MCF 10A (cell line): ENCODE results near the gene AP1M2. TPM values are rescaled to one million over a fixed set of nuclear protein-coding genes. Genes with fewer than 3 reads are reported as not detected.

Source experiments
- BruUV-seq: library from RNA; stranded (reverse); fragments of 400-500 nt; replicated peaks from 2 replicates; lab custom pipeline; 2021; lab: Mats Ljungman, UMichigan
- CTCF ChIA-PET: fragments of 300-600 bp; sonication (Branson Sonifier 250); formaldehyde crosslinking; extraction: SDS; loops from one replicate; lab custom pipeline; 2021; ENCODE audit warnings: antibody characterized with exemption, inconsistent platforms; lab: Yijun Ruan, JAX
- POLR2A ChIA-PET: fragments of 300-600, 350-650 bp; sonication (Branson Sonifier 250); formaldehyde crosslinking; extraction: SDS; loops from one replicate; lab custom pipeline; 2020; ENCODE audit warnings: antibody characterized with exemption, inconsistent platforms; lab: Yijun Ruan, JAX
- DNase-seq: peaks from one replicate; pipeline ENCODE4 v3.0.0-alpha.2; 2018; ENCODE audit not compliant: unreplicated experiment
- H3K27ac Mint-ChIP-seq: one replicate; pipeline ENCODE4 v1.8.0; 2022; ENCODE audit warnings: mild to moderate bottlenecking, low read depth, mixed read lengths; ENCODE audit not compliant: unreplicated experiment
- H3K27me3 Mint-ChIP-seq: one replicate; pipeline ENCODE4 v1.8.0; 2022; ENCODE audit warnings: mixed read lengths; ENCODE audit not compliant: insufficient read depth, unreplicated experiment
- H3K36me3 Mint-ChIP-seq: one replicate; pipeline ENCODE4 v1.8.0; 2022; ENCODE audit warnings: mild to moderate bottlenecking, moderate library complexity, mixed read lengths; ENCODE audit not compliant: insufficient read depth, unreplicated experiment
- H3K4me1 Mint-ChIP-seq: one replicate; pipeline ENCODE4 v1.8.0; 2022; ENCODE audit warnings: mixed read lengths; ENCODE audit not compliant: insufficient read depth, unreplicated experiment
- H3K4me3 Mint-ChIP-seq: one replicate; pipeline ENCODE4 v1.8.0; 2022; ENCODE audit warnings: mild to moderate bottlenecking, moderate library complexity, mixed read lengths; ENCODE audit not compliant: unreplicated experiment
- H3K9me3 Mint-ChIP-seq: one replicate; pipeline ENCODE4 v1.8.0; 2022; ENCODE audit warnings: mixed read lengths; ENCODE audit not compliant: unreplicated experiment
- intact Hi-C: fragments of 100-400 bp; cut with micrococcal nuclease; formaldehyde crosslinking; loops from 2 replicates; pipeline ENCODE4 v1.14.1; 2022
- total RNA-seq: library from RNA; stranded (reverse); gene quantifications from 2 replicates; pipeline ENCODE4 v1.2.3, GENCODE V29; 2022
- TF ChIP-seq, protein P1 (sequence below): fragments of 200-600 bp; IDR thresholded peaks from one replicate; pipeline ENCODE4 v1.8.0; 2022; ENCODE audit warnings: antibody characterized with exemption, mild to moderate bottlenecking; ENCODE audit not compliant: unreplicated experiment

The AP1M2 gene
- total RNA-seq, 1 experiment from 2014 or later = 6.1 TPM

DNA sequence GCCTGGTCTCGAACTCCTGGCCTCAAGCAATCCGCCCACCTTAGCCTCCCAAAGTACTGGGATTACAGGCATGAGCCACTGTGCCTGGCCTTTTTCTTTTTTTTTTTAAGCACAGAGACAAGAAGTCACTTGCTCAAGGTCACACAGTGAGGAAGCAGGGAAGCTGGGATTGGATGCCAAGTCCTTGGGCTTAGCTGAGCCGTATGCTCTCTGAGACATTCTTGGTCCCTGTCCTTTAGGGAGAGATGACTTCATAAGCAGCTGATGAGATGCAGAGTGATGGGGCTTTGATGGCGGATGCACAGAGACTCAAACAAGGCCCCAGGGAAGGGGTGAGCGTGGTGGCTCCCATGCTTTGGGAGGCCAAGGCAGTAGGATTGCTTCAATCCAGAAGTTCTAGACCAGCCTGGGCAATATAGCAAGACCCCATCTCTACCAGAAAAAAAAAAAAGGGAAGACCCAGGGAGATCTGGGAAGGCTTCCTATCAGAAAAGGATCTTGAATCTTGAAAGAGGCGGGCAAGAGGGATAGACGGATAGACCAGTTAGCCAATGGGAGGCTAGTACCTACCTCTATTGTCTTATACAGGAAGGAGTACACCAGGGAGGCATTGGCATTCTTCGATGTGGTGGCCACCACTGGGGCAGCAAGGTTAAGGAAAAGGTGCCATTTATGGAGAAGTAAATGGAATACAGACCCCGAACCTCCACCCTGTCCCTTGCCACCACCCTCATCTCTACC lies 3.9 kb downstream of the AP1M2 start:
- CTCF ChIA-PET = interaction anchor here (0.5 to 9.3 kb wide), 6 partner anchors 12 to 83 kb away, joined by 3 to 248 read pairs (median 8); no protein-coding TSS in a partner anchor
- H3K9me3 Mint-ChIP-seq = peaks cover 7% of the 10 kb centered on the region

DNA sequence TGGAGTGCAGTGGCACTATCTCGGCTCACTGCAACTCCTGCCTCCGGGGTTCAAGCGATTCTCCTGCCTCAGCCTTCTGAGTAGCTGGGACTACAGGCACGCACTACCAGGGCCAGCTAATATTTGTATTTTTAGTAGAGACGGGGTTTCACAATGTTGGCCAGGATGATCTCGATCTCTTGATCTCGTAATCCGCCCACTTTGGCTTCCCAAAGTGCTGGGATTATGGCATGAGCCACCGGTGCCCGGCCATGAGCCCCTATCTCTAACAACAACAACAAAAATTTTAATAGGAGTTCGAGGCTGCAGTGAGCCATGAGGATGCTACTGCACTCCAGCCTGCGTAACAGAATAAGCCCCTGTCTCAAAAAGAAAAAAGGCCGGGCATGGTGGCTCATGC lies 5.0 kb downstream of the AP1M2 start:
- intact Hi-C loops = no loop called here
- POLR2A ChIA-PET = interaction anchor here (0.7 to 1.3 kb wide), 4 partner anchors 13 to 1035 kb away, joined by 3 read pairs; no protein-coding TSS in a partner anchor
- H3K4me3 Mint-ChIP-seq = no peak overlapping the region
- CTCF ChIA-PET = interaction anchor here (0.6 to 9.3 kb wide), 34 partner anchors 7 to 454 kb away, joined by 3 to 248 read pairs (median 8); partner anchors contain the start of gene QTRT1
- peaks cover 7% of the 10 kb centered on the region for H3K27me3 Mint-ChIP-seq
- H3K9me3 Mint-ChIP-seq = no peaks in the 10 kb centered on the region
- H3K36me3 Mint-ChIP-seq = peaks cover 10% of the 10 kb centered on the region
- TF ChIP-seq, protein P1, sequence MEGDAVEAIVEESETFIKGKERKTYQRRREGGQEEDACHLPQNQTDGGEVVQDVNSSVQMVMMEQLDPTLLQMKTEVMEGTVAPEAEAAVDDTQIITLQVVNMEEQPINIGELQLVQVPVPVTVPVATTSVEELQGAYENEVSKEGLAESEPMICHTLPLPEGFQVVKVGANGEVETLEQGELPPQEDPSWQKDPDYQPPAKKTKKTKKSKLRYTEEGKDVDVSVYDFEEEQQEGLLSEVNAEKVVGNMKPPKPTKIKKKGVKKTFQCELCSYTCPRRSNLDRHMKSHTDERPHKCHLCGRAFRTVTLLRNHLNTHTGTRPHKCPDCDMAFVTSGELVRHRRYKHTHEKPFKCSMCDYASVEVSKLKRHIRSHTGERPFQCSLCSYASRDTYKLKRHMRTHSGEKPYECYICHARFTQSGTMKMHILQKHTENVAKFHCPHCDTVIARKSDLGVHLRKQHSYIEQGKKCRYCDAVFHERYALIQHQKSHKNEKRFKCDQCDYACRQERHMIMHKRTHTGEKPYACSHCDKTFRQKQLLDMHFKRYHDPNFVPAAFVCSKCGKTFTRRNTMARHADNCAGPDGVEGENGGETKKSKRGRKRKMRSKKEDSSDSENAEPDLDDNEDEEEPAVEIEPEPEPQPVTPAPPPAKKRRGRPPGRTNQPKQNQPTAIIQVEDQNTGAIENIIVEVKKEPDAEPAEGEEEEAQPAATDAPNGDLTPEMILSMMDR = no peak
- H3K4me1 Mint-ChIP-seq = no peaks in the 10 kb centered on the region
- no peak overlapping the region for H3K27ac Mint-ChIP-seq
- no TSS peak for BruUV-seq
- no peak for DNase-seq

More for the DNA sequence above, 3.9 kb downstream of the AP1M2 start:
- Mint-ChIP-seq H3K27me3 (peaks cover 18% of the 10 kb centered on the region), H3K4me3 (no peak overlapping the region), H3K36me3 (peaks cover 6% of the 10 kb centered on the region), H3K4me1 (peaks cover 7% of the 10 kb centered on the region), H3K27ac (no peak overlapping the region)
- no peak for DNase-seq
- TF ChIP-seq, protein P1 = no peak
- intact Hi-C loops = no loop called here
- POLR2A ChIA-PET = no interaction called here
- BruUV-seq = no TSS peak

DNA sequence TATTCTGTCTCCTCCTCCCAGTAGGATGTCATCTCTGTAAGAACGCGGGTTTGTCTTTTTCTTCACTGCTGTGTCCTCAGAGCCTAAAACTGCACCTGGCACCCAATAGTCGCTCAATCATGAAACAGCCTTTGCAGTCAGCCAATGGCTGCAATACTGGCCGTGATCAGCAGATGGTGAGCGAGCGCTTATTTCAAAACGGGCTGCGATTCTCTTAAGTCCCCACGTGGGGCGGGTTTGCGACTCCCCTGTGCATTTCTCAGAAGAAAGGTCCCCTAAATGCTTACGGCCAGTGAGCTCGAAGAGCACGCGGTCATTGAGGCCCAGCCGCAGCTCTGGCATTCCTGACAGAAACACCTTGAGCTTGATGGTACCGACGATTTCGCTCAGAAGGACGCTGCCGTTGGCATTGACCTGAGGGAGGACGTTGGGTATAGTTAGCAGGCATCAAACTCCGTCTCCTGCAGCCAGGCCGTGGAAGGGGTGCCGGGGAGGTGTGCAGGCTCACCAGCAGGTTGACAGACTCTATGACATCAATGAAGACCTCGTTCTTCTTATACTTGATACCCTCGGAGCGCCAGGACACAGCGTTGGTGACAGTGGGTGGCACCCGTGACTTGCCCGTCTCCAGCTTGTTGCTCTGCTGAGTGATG lies 6.0 kb downstream of the AP1M2 start:
- Mint-ChIP-seq H3K36me3 (peaks cover 10% of the 10 kb centered on the region), H3K4me1 (no peaks in the 10 kb centered on the region), H3K9me3 (no peaks in the 10 kb centered on the region), H3K4me3 (no peak overlapping the region), H3K27me3 (no peaks in the 10 kb centered on the region), H3K27ac (no peak overlapping the region)
- DNase-seq = peak; percentile 89
- BruUV-seq = no TSS peak
- ChIA-PET POLR2A (interaction anchor here (0.6 to 1.5 kb wide), 5 partner anchors 15 to 112 kb away, joined by 3 to 6 read pairs (median 3); no protein-coding TSS in a partner anchor), CTCF (interaction anchor here (0.5 to 9.3 kb wide), 55 partner anchors 8 to 576 kb away, joined by 3 to 248 read pairs (median 4); partner anchors contain the start of genes QTRT1 and TMED1)
- TF ChIP-seq, protein P1 = peak; percentile 98
- intact Hi-C loops = loop anchor here (1.0 kb wide), 2 partner anchors 63 to 118 kb away; no protein-coding TSS in a partner anchor

DNA sequence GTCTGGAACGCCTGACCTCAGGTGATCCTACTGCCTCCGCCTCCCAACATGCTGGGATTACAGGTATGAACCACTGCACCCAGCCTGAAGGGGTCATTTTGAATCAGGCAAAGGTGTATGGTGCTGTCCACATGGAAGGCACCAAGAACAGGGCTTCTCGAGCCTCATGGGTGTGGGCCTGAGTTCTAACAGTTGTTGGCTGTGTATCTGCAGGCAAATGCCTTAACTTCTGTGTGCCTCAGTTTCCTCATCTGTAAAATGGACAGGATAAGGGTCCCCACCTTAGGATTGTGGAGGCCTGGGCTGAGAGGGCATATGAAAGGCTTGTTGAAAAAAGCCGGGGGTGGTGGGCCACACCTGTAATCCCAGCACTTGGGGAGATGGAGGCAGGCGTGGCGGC lies 9.2 kb downstream of the AP1M2 start:
- POLR2A ChIA-PET = no interaction called here
- Mint-ChIP-seq H3K27me3 (no peaks in the 10 kb centered on the region), H3K27ac (no peak overlapping the region), H3K9me3 (no peaks in the 10 kb centered on the region), H3K4me1 (no peaks in the 10 kb centered on the region), H3K4me3 (no peak overlapping the region), H3K36me3 (peaks cover 10% of the 10 kb centered on the region)
- TF ChIP-seq, protein P1 = no peak
- intact Hi-C loops = no loop called here
- CTCF ChIA-PET = interaction anchor here (0.8 to 9.3 kb wide), 2 partner anchors 66 to 121 kb away, joined by 3 to 248 read pairs; no protein-coding TSS in a partner anchor
- no TSS peak for BruUV-seq
- no peak for DNase-seq
